Measurements from ENCODE around the gene CYP2B6. TPM values are rescaled to one million over a fixed set of nuclear protein-coding genes. Genes with fewer than 3 reads are reported as not detected.

The CYP2B6 gene
- polyA plus RNA-seq, 2 of the 4 experiments (the other 2 are of a cell fraction) = not detected

DNA sequence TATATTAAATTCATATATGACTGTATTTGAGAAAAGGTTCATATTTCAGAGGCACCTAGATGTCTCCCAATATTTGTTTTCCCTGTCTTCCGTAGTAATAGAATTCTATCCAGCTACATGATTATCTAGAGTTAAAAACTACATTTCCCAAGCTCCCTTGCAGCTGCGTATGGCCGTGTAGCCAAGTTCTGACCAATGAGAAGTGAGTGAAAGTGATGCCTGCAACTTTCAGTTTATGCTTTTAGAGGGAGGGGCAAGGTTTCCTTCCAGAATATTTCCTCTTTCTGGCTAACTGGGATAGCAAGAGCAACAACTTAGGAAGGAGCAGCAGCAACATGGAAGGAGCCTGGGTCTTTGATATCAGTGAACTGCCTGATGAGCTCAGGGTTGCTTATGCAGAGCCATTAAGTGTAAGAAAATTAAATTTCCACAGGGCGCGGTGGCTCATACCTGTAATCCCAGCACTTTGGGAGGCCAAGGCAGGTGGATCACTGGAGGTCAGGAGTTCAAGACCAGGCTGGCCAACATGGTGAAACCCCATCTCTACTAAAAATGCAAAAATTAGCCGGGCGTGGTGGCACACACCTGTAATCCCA, 74.0 kb downstream of the CYP2B6 start:
- CTCF ChIA-PET = interaction anchor here (0.8 to 2.2 kb wide), 6 partner anchors 20 to 244 kb away, joined by 3 to 8 read pairs (median 3); partner anchors contain the start of gene CYP2F1
- WGBS (ENCODE audit: missing lambda C conversion rate) = 53% methylated on average over 7 of the region's 7 CpGs
- H3K4me1 ChIP-seq = no peaks in the 10 kb centered on the region
- H3K9me3 ChIP-seq = 0 out of 3 replicates have a peak, but pooled peaks cover 11% of the 10 kb centered on the region
- ATAC-seq (peak; percentile 65 to 94; a peak in 5 of 6 replicates), FAIRE-seq (peak; percentile 99), DNase-seq (ENCODE audit: low read depth in 1 of 2, low spot score in 1 of 2) (peak; percentile 69)
- no peak overlapping the region for H3K27ac ChIP-seq
- POLR2A ChIA-PET = no interaction called here
- TF ChIP-seq, protein P1, sequence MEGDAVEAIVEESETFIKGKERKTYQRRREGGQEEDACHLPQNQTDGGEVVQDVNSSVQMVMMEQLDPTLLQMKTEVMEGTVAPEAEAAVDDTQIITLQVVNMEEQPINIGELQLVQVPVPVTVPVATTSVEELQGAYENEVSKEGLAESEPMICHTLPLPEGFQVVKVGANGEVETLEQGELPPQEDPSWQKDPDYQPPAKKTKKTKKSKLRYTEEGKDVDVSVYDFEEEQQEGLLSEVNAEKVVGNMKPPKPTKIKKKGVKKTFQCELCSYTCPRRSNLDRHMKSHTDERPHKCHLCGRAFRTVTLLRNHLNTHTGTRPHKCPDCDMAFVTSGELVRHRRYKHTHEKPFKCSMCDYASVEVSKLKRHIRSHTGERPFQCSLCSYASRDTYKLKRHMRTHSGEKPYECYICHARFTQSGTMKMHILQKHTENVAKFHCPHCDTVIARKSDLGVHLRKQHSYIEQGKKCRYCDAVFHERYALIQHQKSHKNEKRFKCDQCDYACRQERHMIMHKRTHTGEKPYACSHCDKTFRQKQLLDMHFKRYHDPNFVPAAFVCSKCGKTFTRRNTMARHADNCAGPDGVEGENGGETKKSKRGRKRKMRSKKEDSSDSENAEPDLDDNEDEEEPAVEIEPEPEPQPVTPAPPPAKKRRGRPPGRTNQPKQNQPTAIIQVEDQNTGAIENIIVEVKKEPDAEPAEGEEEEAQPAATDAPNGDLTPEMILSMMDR (IDR thresholded peaks at IDR 0.05) = no peak
- TF ChIP-seq ZFP36 (IDR thresholded peaks at IDR 0.05; ENCODE audit: borderline replicate concordance, partially characterized antibody) = no peak
- no peak for TF ChIP-seq MAFK (IDR thresholded peaks at IDR 0.05; ENCODE audit: partially characterized antibody)
- no peak for TF ChIP-seq HOXB5 (CRISPR knock-in tag; IDR thresholded peaks at IDR 0.05)
- TF ChIP-seq HDAC2 (IDR thresholded peaks at IDR 0.05) = no peak
- no peak for TF ChIP-seq PBX3 (IDR thresholded peaks at IDR 0.05)
- no peak for TF ChIP-seq POLR2AphosphoS2 (conservative IDR thresholded peaks at IDR 0.05; ENCODE audit: low read length)
- no peak for TF ChIP-seq ZNF302 (CRISPR knock-in tag; IDR thresholded peaks at IDR 0.05)
- no peak for TF ChIP-seq EHF (CRISPR knock-in tag; IDR thresholded peaks at IDR 0.05)
- H3K4me3 ChIP-seq = no peak overlapping the region
- peak overlapping the region; percentile 29 for H3K4me2 ChIP-seq

Other genes starting within 250 kb of the CYP2B6 start
- gene ACTMAP, start 240.8 kb upstream of the CYP2B6 start, polyA plus RNA-seq (2011; rRNA removed) = 7.8 and 11.7 TPM in 2 replicates
- 14.1 to 18.5 TPM (median 14.8 TPM) in 3 replicates for gene ACTMAP, start 240.8 kb upstream of the CYP2B6 start, polyA plus RNA-seq (2017; fragmentation: RNase III; extraction: RNeasy Plus Mini Kit Qiagen cat#74134 plus additional on column Dnase treatment)
- 235 and 236 TPM in 2 replicates for gene SNRPA, start 240.1 kb upstream of the CYP2B6 start, polyA plus RNA-seq (2011; rRNA removed)
- gene SNRPA, start 240.1 kb upstream of the CYP2B6 start, polyA plus RNA-seq (2017; fragmentation: RNase III; extraction: RNeasy Plus Mini Kit Qiagen cat#74134 plus additional on column Dnase treatment) = 141 to 155 TPM (median 143 TPM) in 3 replicates
- gene MIA, start 215.8 kb upstream of the CYP2B6 start, polyA plus RNA-seq (2011; rRNA removed) = not detected in 2 replicates
- not detected in 3 replicates for gene MIA, start 215.8 kb upstream of the CYP2B6 start, polyA plus RNA-seq (2017; fragmentation: RNase III; extraction: RNeasy Plus Mini Kit Qiagen cat#74134 plus additional on column Dnase treatment)
- 20.7 and 25.0 TPM in 2 replicates for gene RAB4B, start 213.0 kb upstream of the CYP2B6 start, polyA plus RNA-seq (2011; rRNA removed)
- 17.1 to 23.3 TPM (median 22.9 TPM) in 3 replicates for gene RAB4B, start 213.0 kb upstream of the CYP2B6 start, polyA plus RNA-seq (2017; fragmentation: RNase III; extraction: RNeasy Plus Mini Kit Qiagen cat#74134 plus additional on column Dnase treatment)
- 34.7 and 45.5 TPM in 2 replicates for gene EGLN2, start 192.1 kb upstream of the CYP2B6 start, polyA plus RNA-seq (2011; rRNA removed)
- gene EGLN2, start 192.1 kb upstream of the CYP2B6 start, polyA plus RNA-seq (2017; fragmentation: RNase III; extraction: RNeasy Plus Mini Kit Qiagen cat#74134 plus additional on column Dnase treatment) = 79.2 to 81.4 TPM (median 80.3 TPM) in 3 replicates
- gene CYP2A6, start 140.8 kb upstream of the CYP2B6 start, polyA plus RNA-seq (2011; rRNA removed) = not detected in 2 replicates
- gene CYP2A6, start 140.8 kb upstream of the CYP2B6 start, polyA plus RNA-seq (2017; fragmentation: RNase III; extraction: RNeasy Plus Mini Kit Qiagen cat#74134 plus additional on column Dnase treatment) = not detected in 3 replicates
- not detected in 2 replicates for gene CYP2A7, start 109.1 kb upstream of the CYP2B6 start, polyA plus RNA-seq (2011; rRNA removed)
- not detected in 3 replicates for gene CYP2A7, start 109.1 kb upstream of the CYP2B6 start, polyA plus RNA-seq (2017; fragmentation: RNase III; extraction: RNeasy Plus Mini Kit Qiagen cat#74134 plus additional on column Dnase treatment)
- not detected in 2 replicates for gene CYP2A13, start 97.2 kb downstream of the CYP2B6 start, polyA plus RNA-seq (2011; rRNA removed)
- not detected in 3 replicates for gene CYP2A13, start 97.2 kb downstream of the CYP2B6 start, polyA plus RNA-seq (2017; fragmentation: RNase III; extraction: RNeasy Plus Mini Kit Qiagen cat#74134 plus additional on column Dnase treatment)
- not detected in 2 replicates for gene CYP2F1, start 123.2 kb downstream of the CYP2B6 start, polyA plus RNA-seq (2011; rRNA removed)
- gene CYP2F1, start 123.2 kb downstream of the CYP2B6 start, polyA plus RNA-seq (2017; fragmentation: RNase III; extraction: RNeasy Plus Mini Kit Qiagen cat#74134 plus additional on column Dnase treatment) = not detected in 3 replicates
- 8.6 and 19.7 TPM in 2 replicates for gene CYP2S1, start 201.9 kb downstream of the CYP2B6 start, polyA plus RNA-seq (2011; rRNA removed)
- 25.2 to 28.1 TPM (median 26.6 TPM) in 3 replicates for gene CYP2S1, start 201.9 kb downstream of the CYP2B6 start, polyA plus RNA-seq (2017; fragmentation: RNase III; extraction: RNeasy Plus Mini Kit Qiagen cat#74134 plus additional on column Dnase treatment)
- gene AXL, start 227.9 kb downstream of the CYP2B6 start, polyA plus RNA-seq (2011; rRNA removed) = 60.1 and 60.3 TPM in 2 replicates
- gene AXL, start 227.9 kb downstream of the CYP2B6 start, polyA plus RNA-seq (2017; fragmentation: RNase III; extraction: RNeasy Plus Mini Kit Qiagen cat#74134 plus additional on column Dnase treatment) = 45.4 to 69.4 TPM (median 47.8 TPM) in 3 replicates

Data from A549 (cell line).